Cardiac septum (tissue), 1 donor: ENCODE data around the gene APOB. TPM values are rescaled to one million over a fixed set of nuclear protein-coding genes. Genes with fewer than 3 reads are reported as not detected.

Experiments used
- DNase-seq: peaks from one replicate; pipeline ENCODE4 v3.0.0-alpha.2; 2020; ENCODE audit warnings: low spot score
- intact Hi-C: fragments of 100-400 bp; cut with DNase I; formaldehyde crosslinking; loops from one replicate; pipeline ENCODE4 v1.14.0; 2022
- total RNA-seq: library from RNA; stranded (reverse); fragmentation: NEBNext Ultra II Directional; extraction: Animal tissue kit (Norgen Biotek cat#: 25700); gene quantifications from one replicate; pipeline ENCODE4 v1.2.1, GENCODE V29; 2021
- donor health status: DM: no; HTN: no; CAD: no.

APOB gene
- total RNA-seq, 1 donor from 2014 or later = 3.4 TPM

- intact Hi-C loops = no loop called here
- DNase-seq = no peak
These were observed 20.3 kb downstream of the APOB start for GRCh38 chr2:21023419-21024181.

GRCh38 chr2:21022792-21023367, 21.0 kb downstream of the APOB start:
- intact Hi-C loops = no loop called here
- DNase-seq = no peak

GRCh38 chr2:21021430-21021829, 22.4 kb downstream of the APOB start:
- DNase-seq = no peak
- intact Hi-C loops = no loop called here

- intact Hi-C loops = no loop called here
- no peak for DNase-seq
These were observed 23.1 kb downstream of the APOB start for GRCh38 chr2:21020668-21021288.

GRCh38 chr2:21020031-21020667, 23.7 kb downstream of the APOB start:
- intact Hi-C loops = no loop called here

GRCh38 chr2:21019678-21020021, 24.2 kb downstream of the APOB start:
- no peak for DNase-seq
- intact Hi-C loops = no loop called here

More at GRCh38 chr2:21020031-21020667, 23.7 kb downstream of the APOB start:
- DNase-seq = no peak

- intact Hi-C loops = no loop called here
- DNase-seq = no peak
These were observed 24.7 kb downstream of the APOB start for GRCh38 chr2:21019000-21019677.

- no peak for DNase-seq
- intact Hi-C loops = no loop called here
These were observed 25.6 kb downstream of the APOB start for GRCh38 chr2:21018290-21018689.

- intact Hi-C loops = no loop called here
These were observed 26.1 kb downstream of the APOB start for GRCh38 chr2:21017748-21018276.

GRCh38 chr2:21015281-21015645, 28.6 kb downstream of the APOB start:
- intact Hi-C loops = no loop called here
- DNase-seq = no peak

More at GRCh38 chr2:21017748-21018276, 26.1 kb downstream of the APOB start:
- no peak for DNase-seq

GRCh38 chr2:21014364-21015280, 29.3 kb downstream of the APOB start:
- no peak for DNase-seq
- intact Hi-C loops = no loop called here

GRCh38 chr2:21013043-21013816, 30.6 kb downstream of the APOB start:
- intact Hi-C loops = no loop called here
- DNase-seq = no peak

GRCh38 chr2:21012557-21012937, 31.3 kb downstream of the APOB start:
- no peak for DNase-seq
- intact Hi-C loops = no loop called here

GRCh38 chr2:21011876-21012556, 31.9 kb downstream of the APOB start:
- intact Hi-C loops = no loop called here
- no peak for DNase-seq

- intact Hi-C loops = no loop called here
- no peak for DNase-seq
These were observed 32.4 kb downstream of the APOB start for GRCh38 chr2:21011453-21011852.

GRCh38 chr2:21010813-21011439, 32.9 kb downstream of the APOB start:
- intact Hi-C loops = no loop called here
- DNase-seq = no peak

- no peak for DNase-seq
- intact Hi-C loops = no loop called here
These were observed 34.1 kb downstream of the APOB start for GRCh38 chr2:21009662-21010225.
